HG03439 (cell line): Measurements from ENCODE around the gene RAB23.
A peak's percentile ranks its signal among the peaks of the same experiment; 100 is the strongest.

Experiments
- ATAC-seq: cut with Tn5 transposase; IDR thresholded peaks from one replicate; pipeline ENCODE4 v1.9.1; 2021; ENCODE audit warnings: mild to moderate bottlenecking, moderate library complexity; ENCODE audit not compliant: unreplicated experiment

The RAB23 gene

GRCh38 chr6:57221936-57222742, at the start of gene RAB23:
Gene RAB23, minus strand, starts transcription at chr6:57222307. Its CDS starts 11,927 bp downstream, at chr6:57210380.
- ATAC-seq = peak; percentile 89

GRCh38 chr6:57268294-57268640, 46.2 kb upstream of the RAB23 start:
- ATAC-seq = no peak

- no peak for ATAC-seq
Measured at GRCh38 chr6:57267586-57268293, 45.6 kb upstream of the RAB23 start.

- no peak for ATAC-seq
Measured at GRCh38 chr6:57265755-57266221, 43.7 kb upstream of the RAB23 start.

GRCh38 chr6:57263739-57264138, 41.6 kb upstream of the RAB23 start:
- ATAC-seq = no peak

- no peak for ATAC-seq
Measured at GRCh38 chr6:57262901-57263694, 41.0 kb upstream of the RAB23 start.

GRCh38 chr6:57262488-57262887, 40.4 kb upstream of the RAB23 start:
- ATAC-seq = no peak

- ATAC-seq = no peak
Measured at GRCh38 chr6:57261926-57262325, 39.8 kb upstream of the RAB23 start.

GRCh38 chr6:57259064-57259463, 37.0 kb upstream of the RAB23 start:
- ATAC-seq = no peak

- ATAC-seq = no peak
Measured at GRCh38 chr6:57257911-57258541, 35.9 kb upstream of the RAB23 start.

GRCh38 chr6:57256541-57256940, 34.4 kb upstream of the RAB23 start:
- ATAC-seq = no peak

GRCh38 chr6:57255451-57256169, 33.5 kb upstream of the RAB23 start:
- ATAC-seq = no peak

- no peak for ATAC-seq
Measured at GRCh38 chr6:57254055-57254717, 32.1 kb upstream of the RAB23 start.

- no peak for ATAC-seq
Measured at GRCh38 chr6:57252975-57253374, 30.9 kb upstream of the RAB23 start.

GRCh38 chr6:57252137-57252536, 30.0 kb upstream of the RAB23 start:
- ATAC-seq = no peak

GRCh38 chr6:57250348-57250747, 28.2 kb upstream of the RAB23 start:
- no peak for ATAC-seq

GRCh38 chr6:57248311-57248895, 26.3 kb upstream of the RAB23 start:
- no peak for ATAC-seq

- no peak for ATAC-seq
Measured at GRCh38 chr6:57247603-57248002, 25.5 kb upstream of the RAB23 start.

GRCh38 chr6:57246307-57246706, 24.2 kb upstream of the RAB23 start:
- no peak for ATAC-seq
